T-cell (primary cell): ENCODE measurements around the gene GRB2. TPM values are rescaled to one million over a fixed set of nuclear protein-coding genes. Genes with fewer than 3 reads are reported as not detected.
"Not testable (repeated sequence)": the region's sequence is repeated elsewhere in the genome, so short reads cannot be mapped to it uniquely, and the experiment has no call there.

Source experiments
- ATAC-seq, 4 experiments: fragments of 200-7000 bp in 3 of 4; fragments of 150-1000 bp in 1 of 4; cut with Tn5 transposase; replicated peaks in 1 of 4; 1 replicate in 3 of 4; 2 replicates in 1 of 4; pipeline ENCODE4 v1.10.0; 2021; ENCODE audit warnings: moderate library complexity in 3 of 4, mild to moderate bottlenecking in 2 of 4, moderate number of reproducible peaks in 1 of 4
- CTCF ChIA-PET, 2 donors: fragments of 300-600 bp; sonication (Branson Sonifier 250); formaldehyde crosslinking; loops; one replicate each; lab custom pipeline; 2022; ENCODE audit warnings: antibody characterized with exemption in 2 of 2; lab: Charles Lee
- POLR2A ChIA-PET, 2 donors: fragments of 300-600 bp; sonication (Branson Sonifier 250); formaldehyde crosslinking; loops; one replicate each; lab custom pipeline; 2022; ENCODE audit warnings: antibody characterized with exemption in 2 of 2; lab: Charles Lee
- DNase-seq, 35 experiments: peaks; one replicate each; pipeline versions ENCODE4 v3.0.0 to v3.0.0-alpha.2; 2013 to 2023
- H3K27ac ChIP-seq: one replicate; pipeline ENCODE4 v1.5.1; 2013; ENCODE audit warnings: low read length
- H3K27me3 ChIP-seq, 2 experiments: replicated peaks in 1 of 2; 1 replicate in 1 of 2; 2 replicates in 1 of 2; pipeline versions ENCODE4 v1.6.1 to v1.7.0; 2013; ENCODE audit warnings: low read length in 1 of 2, mixed read lengths in 1 of 2; ENCODE audit not compliant: control insufficient read depth in 2 of 2, insufficient read depth in 2 of 2; ENCODE audit errors: extremely low read depth in 1 of 2
- H3K36me3 ChIP-seq, 2 donors: 1 replicate in 1 of 2; 2 replicates in 1 of 2; pipeline versions ENCODE4 v1.6.1 to v1.7.0; 2013; ENCODE audit warnings: low read length in 1 of 2; ENCODE audit not compliant: control insufficient read depth in 2 of 2, insufficient read depth in 1 of 2; ENCODE audit errors: extremely low read depth in 1 of 2
- H3K4me1 ChIP-seq, 2 experiments: 1 replicate in 1 of 2; 2 replicates in 1 of 2; pipeline versions ENCODE4 v1.6.1 to v1.7.0; 2013; ENCODE audit warnings: low read length in 2 of 2, mixed read lengths in 1 of 2; ENCODE audit not compliant: insufficient read depth in 2 of 2, control insufficient read depth in 1 of 2; ENCODE audit errors: extremely low read depth in 1 of 2
- H3K4me3 ChIP-seq, 2 donors: 1 replicate in 1 of 2; 2 replicates in 1 of 2; pipeline versions ENCODE4 v1.5.1 to v1.7.0; 2013; ENCODE audit warnings: mild to moderate bottlenecking in 2 of 2, low read length in 1 of 2, moderate library complexity in 1 of 2; ENCODE audit not compliant: control insufficient read depth in 1 of 2; ENCODE audit errors: extremely low read depth in 1 of 2
- H3K9me3 ChIP-seq: 2 replicates; pipeline ENCODE4 v1.7.0; 2013
- H3K27ac Mint-ChIP-seq, 2 donors: one replicate each; pipeline ENCODE4 v1.8.0; 2020 to 2021; ENCODE audit warnings: mild to moderate bottlenecking in 2 of 2, mixed read lengths in 2 of 2
- H3K27me3 Mint-ChIP-seq, 2 donors: one replicate each; pipeline ENCODE4 v1.8.0; 2021 to 2022; ENCODE audit warnings: mixed read lengths in 2 of 2
- H3K36me3 Mint-ChIP-seq: one replicate; pipeline ENCODE4 v1.8.0; 2021; ENCODE audit warnings: mixed read lengths
- H3K4me1 Mint-ChIP-seq, 3 donors: one replicate each; pipeline ENCODE4 v1.8.0; 2020 to 2022; ENCODE audit warnings: mixed read lengths in 3 of 3, mild to moderate bottlenecking in 1 of 3
- H3K4me3 Mint-ChIP-seq, 3 donors: one replicate each; pipeline ENCODE4 v1.8.0; 2020 to 2022; ENCODE audit warnings: mild to moderate bottlenecking in 3 of 3, mixed read lengths in 3 of 3, moderate library complexity in 3 of 3
- H3K9me3 Mint-ChIP-seq, 3 donors: one replicate each; pipeline ENCODE4 v1.8.0; 2020 to 2022; ENCODE audit warnings: mixed read lengths in 3 of 3
- WGBS: methylation state at CpG from one replicate; pipeline ENCODE4 v1.1.5; 2013; ENCODE audit warnings: missing lambda C conversion rate; ENCODE audit not compliant: insufficient coverage; 5-methylcytosine and 5-hydroxymethylcytosine counted together
- total RNA-seq, 35 experiments: library from RNA in 6 of 35; stranded (reverse) in 6 of 35; fragments of 120-200 nt in 1 of 35; gene quantifications; one replicate each; pipeline versions ENCODE4 v1.2.1 to v1.2.4 and lab custom pipeline; 2013 to 2026

Gene GRB2
- total RNA-seq, 5 donors from 2014 or later (not counting 1 experiment from before 2014, with no cell fraction given) = 103 to 133 (median 130) TPM

DNA sequence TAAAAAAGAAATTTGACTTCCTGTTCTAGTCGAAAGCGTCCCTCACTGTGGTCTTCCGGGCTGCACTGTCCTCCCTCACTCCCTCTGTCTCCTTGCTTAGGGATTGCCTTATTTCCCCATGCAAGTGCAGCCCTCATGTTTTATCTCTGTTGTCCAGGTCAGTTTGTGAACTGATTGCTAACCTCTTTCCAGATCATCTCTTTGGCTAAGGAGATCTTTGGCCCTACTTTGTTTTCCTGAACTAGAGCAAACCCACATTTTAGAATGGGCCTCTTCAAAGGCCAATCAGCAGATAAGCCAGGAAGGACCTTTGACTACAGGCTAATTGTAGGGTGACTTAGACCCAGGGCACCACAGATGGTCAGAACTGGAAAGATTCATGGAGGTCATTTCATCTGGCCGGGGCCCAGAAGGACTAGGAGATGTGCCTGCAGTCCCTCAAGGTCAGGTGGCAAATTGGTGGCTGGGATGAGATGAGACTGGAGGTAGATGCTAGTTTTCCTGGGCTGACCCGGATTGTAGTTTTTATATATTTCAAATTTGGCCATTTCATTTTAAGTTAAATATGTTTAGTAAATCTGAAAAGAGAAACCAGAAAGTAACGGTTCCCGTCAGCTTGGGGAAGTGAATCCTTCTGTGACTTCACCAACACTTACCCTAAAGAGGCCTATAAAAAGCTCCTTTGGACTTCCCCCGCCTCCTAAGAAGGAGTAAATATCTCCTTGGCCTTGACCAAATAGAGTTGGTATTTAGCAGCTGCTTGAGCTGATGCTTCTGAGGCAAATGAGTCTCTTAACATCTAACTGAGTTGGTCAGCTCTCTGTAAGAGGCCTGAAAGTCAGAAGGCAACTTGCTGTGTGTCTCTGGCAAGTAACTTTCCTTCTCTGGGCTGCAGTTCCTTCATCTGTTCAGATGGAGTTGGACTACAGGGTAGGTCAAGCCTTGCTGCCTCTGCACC is 110.0 kb downstream of the GRB2 start:
- H3K36me3 ChIP-seq = no peaks in the 10 kb centered on the region
- Mint-ChIP-seq H3K4me3 (no peak overlapping the region), H3K27ac (peak overlapping the region in 1 of 2 donors; percentile 59), H3K4me1 (peaks cover 0 to 16% (median 4%) of the 10 kb centered on the region in 3 donors), H3K36me3 (no peaks in the 10 kb centered on the region), H3K27me3 (no peaks in the 10 kb centered on the region), H3K9me3 (no peaks in the 10 kb centered on the region)
- peaks cover 0 to 6% of the 10 kb centered on the region in 2 experiments for H3K4me1 ChIP-seq
- no peak for ATAC-seq
- H3K27me3 ChIP-seq = no peaks in the 10 kb centered on the region
- 62% methylated on average over 4 of the region's 8 CpGs for WGBS
- ChIA-PET CTCF (no interaction called here), POLR2A (no interaction called here)
- peak in 1 of 35 experiments; percentile 12 for DNase-seq
- no peaks in the 10 kb centered on the region for H3K9me3 ChIP-seq
- peak overlapping the region; percentile 33 for H3K27ac ChIP-seq
- no peak overlapping the region for H3K4me3 ChIP-seq

DNA sequence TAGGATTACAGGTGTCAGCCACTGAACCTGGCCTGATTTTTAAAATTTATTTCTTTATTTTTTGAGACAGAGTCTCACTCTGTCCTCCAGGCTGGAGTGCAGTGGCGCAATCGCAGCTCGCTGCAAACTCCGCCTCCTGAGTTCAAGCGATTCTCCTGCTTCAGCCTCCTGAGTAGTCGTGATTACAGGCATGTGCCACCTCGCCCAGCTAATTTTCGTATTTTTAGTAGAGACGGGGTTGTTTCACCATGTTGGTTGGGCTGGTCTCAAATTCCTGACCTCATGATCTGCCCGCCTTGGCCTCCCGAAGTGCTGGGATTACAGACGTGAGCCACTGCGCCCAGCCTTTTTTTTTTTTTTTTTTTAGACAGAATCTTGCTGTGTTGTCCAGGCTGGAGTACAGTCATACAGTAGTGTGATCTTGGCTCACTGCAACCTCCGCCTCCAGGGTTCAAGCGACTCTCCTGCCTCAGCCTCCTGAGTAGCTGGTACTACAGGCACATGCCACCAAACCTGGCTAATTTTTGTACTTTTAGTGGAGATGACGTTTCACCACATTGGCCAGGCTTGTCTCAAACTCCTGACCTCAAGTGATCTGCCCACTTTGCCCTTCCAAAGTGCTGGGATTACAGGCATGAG is 112.5 kb downstream of the GRB2 start:
- no CpG with 5 or more reads among the region's 16 CpGs for WGBS
- H3K4me3 ChIP-seq, H3K4me3 Mint-ChIP-seq, POLR2A ChIA-PET, H3K27ac ChIP-seq, DNase-seq, H3K27me3 Mint-ChIP-seq, H3K9me3 Mint-ChIP-seq, H3K36me3 Mint-ChIP-seq, ATAC-seq, H3K27ac Mint-ChIP-seq, H3K36me3 ChIP-seq, H3K9me3 ChIP-seq, H3K27me3 ChIP-seq: not testable (repeated sequence)
- H3K4me1 Mint-ChIP-seq = peaks cover 13 to 34% (median 19%) of the 10 kb centered on the region in 3 donors
- CTCF ChIA-PET = interaction anchor here in 1 of 2 donors (0.7 kb wide), 1 partner anchor 22 kb away, joined by 3 read pairs; the partner anchor contains the start of gene MIF4GD
- peaks cover 7 to 21% of the 10 kb centered on the region in 2 experiments for H3K4me1 ChIP-seq

DNA sequence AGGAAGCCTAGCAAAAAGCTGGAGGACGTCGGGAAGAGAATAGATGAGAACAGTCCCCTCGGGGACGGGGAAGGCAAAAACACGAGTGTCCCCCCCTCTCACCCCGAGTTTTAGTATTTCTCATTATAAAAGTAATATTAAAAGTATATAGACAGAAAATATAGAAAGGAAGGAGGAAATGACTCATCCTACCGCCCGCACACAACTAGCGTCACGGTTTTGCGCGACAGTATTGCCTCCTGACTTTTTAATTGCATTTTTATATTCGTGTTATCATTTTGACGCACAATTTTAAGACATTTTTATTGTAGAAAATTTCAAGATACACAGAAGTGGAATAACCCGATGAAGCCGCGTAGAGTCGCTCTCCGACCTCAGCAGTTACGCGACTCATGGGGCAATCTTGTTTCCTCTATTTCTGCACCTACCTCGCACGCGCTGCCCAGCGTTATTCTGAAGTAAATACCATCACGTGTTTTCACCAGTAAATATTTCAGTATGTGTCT is 115.6 kb downstream of the GRB2 start:
- WGBS = no CpG with 5 or more reads among the region's 26 CpGs
- peak overlapping the region; percentile 94 to 100 (median 99) for H3K4me3 Mint-ChIP-seq
- H3K4me3 ChIP-seq = peak overlapping the region; percentile 93 to 99
- H3K27me3 ChIP-seq = no peaks in the 10 kb centered on the region
- peaks cover 14 to 27% (median 21%) of the 10 kb centered on the region in 3 donors for H3K4me1 Mint-ChIP-seq
- H3K27ac ChIP-seq = peak overlapping the region; percentile 100
- peak overlapping the region; percentile 100 for H3K27ac Mint-ChIP-seq
- peaks cover 7 to 22% of the 10 kb centered on the region in 2 experiments for H3K4me1 ChIP-seq
- H3K9me3 Mint-ChIP-seq = no peaks in the 10 kb centered on the region
- H3K27me3 Mint-ChIP-seq = no peaks in the 10 kb centered on the region
- H3K36me3 ChIP-seq = peaks cover 10 to 16% of the 10 kb centered on the region in 2 donors
- DNase-seq = peak in 30 of 35 experiments; percentile 50 to 83 (median 62)
- ChIA-PET CTCF (interaction anchor here in 1 of 2 donors (0.8 to 3.1 kb wide), 15 partner anchors 16 to 565 kb away, joined by 4 to 80 read pairs (median 5); partner anchors contain the start of genes FDXR, GGA3, GRB2 and MIF4GD), POLR2A (interaction anchor here (0.6 to 1.4 kb wide), 8 partner anchors 16 to 557 kb away, joined by 3 to 23 read pairs (median 4); partner anchors contain the start of genes GGA3 (in 1 of the 2), GRB2 (in 1 of the 2), MIF4GD (in 1 of the 2) and MRPS7 (in 1 of the 2))
- no peaks in the 10 kb centered on the region for H3K9me3 ChIP-seq
- H3K36me3 Mint-ChIP-seq = peaks cover 11% of the 10 kb centered on the region
- ATAC-seq = peak; percentile 14 to 35 (median 20)

DNA sequence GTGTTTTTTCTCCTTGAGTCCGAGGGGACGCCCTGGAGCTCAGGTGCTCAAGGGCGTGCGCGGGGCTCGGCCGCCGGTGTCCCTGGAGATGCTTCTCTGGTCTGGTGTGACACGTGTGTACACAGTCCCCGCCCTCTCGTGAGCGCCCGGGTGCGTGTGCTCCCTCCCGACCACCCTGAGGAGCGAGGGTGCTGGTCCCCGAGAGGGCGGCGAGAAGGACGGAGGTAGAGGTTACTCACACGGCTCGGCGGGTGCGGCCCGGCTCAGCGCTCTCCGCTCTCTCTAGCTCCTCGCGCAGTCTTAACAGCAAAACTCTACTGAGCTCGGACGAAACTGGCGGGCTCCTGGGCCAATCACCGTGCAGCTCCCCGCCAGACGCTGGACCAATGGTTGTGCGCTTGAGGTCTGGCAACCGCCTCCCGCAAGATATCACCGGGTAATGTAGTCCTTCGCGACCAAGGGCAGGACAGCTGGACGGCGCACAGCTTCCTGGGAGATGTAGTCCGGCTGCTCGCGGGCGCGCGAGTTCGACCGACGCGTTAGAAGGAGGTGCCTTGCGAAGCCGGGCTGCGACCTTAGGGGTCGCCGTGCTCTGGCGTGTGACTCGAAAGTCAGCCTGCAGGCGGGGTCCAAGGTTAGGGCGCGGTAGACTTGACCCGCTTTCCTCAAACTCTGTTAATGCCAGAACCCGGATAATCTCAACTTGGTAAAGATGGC is 116.2 kb downstream of the GRB2 start, which contains the start of gene SLC25A19:
SLC25A19 (minus strand) TSS at position 319 of the 717 bp plus-strand sequence. CDS start 2,669 bp downstream, outside the sequence.
- H3K4me3 Mint-ChIP-seq = peak within 1 kb of the TSS; percentile 94 to 100 (median 99)
- under 1% methylated on average over 63 of the region's 65 CpGs for WGBS
- POLR2A ChIA-PET = interaction anchor here (0.6 to 1.4 kb wide), 13 partner anchors 15 to 378 kb away, joined by 3 to 23 read pairs (median 4); partner anchors contain the start of genes GGA3 (in 1 of the 2), GRB2 (in 1 of the 2), MIF4GD (in 1 of the 2) and MRPS7 (in 1 of the 2)

DNA sequence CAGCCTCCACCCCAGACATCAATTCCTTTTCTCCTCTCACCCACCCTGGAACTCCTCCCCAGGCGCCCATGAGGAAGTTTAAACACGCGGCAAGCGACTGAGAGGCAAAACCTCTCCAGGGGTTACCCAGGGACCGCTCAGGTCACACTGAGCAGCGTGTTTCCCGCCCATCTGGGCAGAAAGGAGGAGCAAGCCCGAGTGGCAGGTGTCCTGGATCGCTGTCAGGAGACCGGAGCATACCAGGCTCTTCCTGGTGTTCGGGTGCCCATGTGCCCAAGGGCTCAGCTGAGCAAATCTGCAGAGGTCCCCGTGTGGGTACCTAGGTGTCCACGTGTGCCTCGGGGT is 116.7 kb downstream of the GRB2 start:
- ChIA-PET POLR2A (interaction anchor here (0.6 to 1.4 kb wide), 11 partner anchors 14 to 378 kb away, joined by 3 to 23 read pairs (median 4); partner anchors contain the start of genes GGA3 (in 1 of the 2), GRB2 (in 1 of the 2), MIF4GD (in 1 of the 2) and MRPS7 (in 1 of the 2)), CTCF (interaction anchor here (0.5 to 3.1 kb wide), 20 partner anchors 11 to 567 kb away, joined by 3 to 80 read pairs (median 4); partner anchors contain the start of genes FDXR (in 1 of the 2), GGA3 (in 1 of the 2), GRB2 (in 1 of the 2) and MIF4GD (in 1 of the 2))
- H3K4me3 Mint-ChIP-seq = peak overlapping the region; percentile 94 to 100 (median 99)
- H3K27me3 Mint-ChIP-seq = no peaks in the 10 kb centered on the region
- H3K36me3 Mint-ChIP-seq = peaks cover 11% of the 10 kb centered on the region
- Histone ChIP-seq H3K9me3 (no peaks in the 10 kb centered on the region), H3K27ac (peak overlapping the region; percentile 50), H3K4me1 (peaks cover 7 to 22% of the 10 kb centered on the region in 2 experiments), H3K27me3 (no peaks in the 10 kb centered on the region), H3K36me3 (peaks cover 10 to 18% of the 10 kb centered on the region in 2 donors), H3K4me3 (peak overlapping the region; percentile 93 to 99)
- no peaks in the 10 kb centered on the region for H3K9me3 Mint-ChIP-seq
- H3K27ac Mint-ChIP-seq = peak overlapping the region; percentile 100
- WGBS = 0% methylated on average over 14 of the region's 14 CpGs
- DNase-seq (peak in 18 of 35 experiments; percentile 6 to 41 (median 21)), ATAC-seq (peak; percentile 7 to 15 (median 8))
- peaks cover 14 to 27% (median 21%) of the 10 kb centered on the region in 3 donors for H3K4me1 Mint-ChIP-seq

More for the DNA sequence above, 116.2 kb downstream of the GRB2 start, which contains the start of gene SLC25A19:
- H3K4me1 Mint-ChIP-seq = peaks cover 14 to 27% (median 21%) of the 10 kb centered on the region in 3 donors
- CTCF ChIA-PET = interaction anchor here in 1 of 2 donors (0.6 to 3.1 kb wide), 20 partner anchors 11 to 566 kb away, joined by 3 to 80 read pairs (median 4); partner anchors contain the start of genes FDXR, GGA3, GRB2 and MIF4GD
- Histone ChIP-seq H3K4me3 (peak within 1 kb of the TSS; percentile 93 to 99), H3K9me3 (no peaks in the 10 kb centered on the region), H3K27ac (peak within 1 kb of the TSS; percentile 100), H3K27me3 (no peaks in the 10 kb centered on the region), H3K36me3 (peaks cover 10 to 18% of the 10 kb centered on the region in 2 donors), H3K4me1 (peaks cover 7 to 22% of the 10 kb centered on the region in 2 experiments)
- DNase-seq = peak; percentile 85 to 98 (median 97)
- H3K27ac Mint-ChIP-seq = peak within 1 kb of the TSS; percentile 100
- H3K27me3 Mint-ChIP-seq = no peaks in the 10 kb centered on the region
- no peaks in the 10 kb centered on the region for H3K9me3 Mint-ChIP-seq
- ATAC-seq = peak; percentile 92 to 96 (median 94)
- peaks cover 11% of the 10 kb centered on the region for H3K36me3 Mint-ChIP-seq
